HepG2 (cell line): ENCODE data around the gene DNAJC18. TPM values are rescaled to one million over a fixed set of nuclear protein-coding genes. Genes with fewer than 3 reads are reported as not detected.
A peak's percentile ranks its signal among the peaks of the same experiment; 100 is the strongest.

ENCODE experiments used
- AGO1 ChIP-seq: fragments of 200-400 bp; formaldehyde crosslinking; IDR thresholded peaks from 2 replicates; pipeline ENCODE4 v1.6.1; 2017; ENCODE audit warnings: mild to moderate bottlenecking, low read depth, low read length, moderate library complexity; ENCODE audit not compliant: poor library complexity, severe bottlenecking
- ATF7 ChIP-seq, 2 experiments: fragments of 450-650 bp in 1 of 2; sonication (generic) in 1 of 2; formaldehyde crosslinking in 1 of 2; IDR thresholded peaks; 2 replicates each; pipeline versions ENCODE4 v1.4.0 to v1.6.1; 2016 to 2020; ENCODE audit warnings: antibody characterized with exemption in 1 of 2, mild to moderate bottlenecking in 1 of 2, missing genetic modification reagents in 1 of 2
- CEBPZ ChIP-seq: IDR thresholded peaks from 2 replicates; pipeline ENCODE4 v1.6.1; 2012; ENCODE audit warnings: low read length, improper control_type of control experiment
- FOSL1 ChIP-seq: sonication (generic); formaldehyde crosslinking; IDR thresholded peaks from 2 replicates; pipeline ENCODE4 v1.9.0; 2021; ENCODE audit warnings: missing genetic modification reagents, borderline replicate concordance
- HDAC1 ChIP-seq: sonication (generic); formaldehyde crosslinking; IDR thresholded peaks from 2 replicates; pipeline ENCODE4 v1.5.1; 2020; ENCODE audit warnings: mild to moderate bottlenecking, missing genetic modification reagents
- NAIF1 ChIP-seq: sonication (generic); formaldehyde crosslinking; IDR thresholded peaks from 2 replicates; pipeline ENCODE4 v1.5.0; 2020; ENCODE audit warnings: mild to moderate bottlenecking, missing genetic modification reagents, borderline replicate concordance
- NR2F6 ChIP-seq, 2 experiments: IDR thresholded peaks; 2 replicates each; pipeline ENCODE4 v1.6.1; 2016; ENCODE audit warnings: antibody characterized with exemption in 1 of 2, mild to moderate bottlenecking in 1 of 2
- POLR2AphosphoS5 ChIP-seq: IDR thresholded peaks from 2 replicates; pipeline ENCODE4 v1.6.1; 2012; ENCODE audit warnings: low read depth, low read length
- PPARG ChIP-seq: conservative IDR thresholded peaks from 2 replicates; pipeline ENCODE4 v1.6.1; 2016; ENCODE audit warnings: missing biosample characterization, missing genetic modification reagents
- REPIN1 ChIP-seq: sonication (generic); formaldehyde crosslinking; IDR thresholded peaks from 2 replicates; pipeline ENCODE4 v1.8.0; 2022; ENCODE audit warnings: missing genetic modification reagents, low read depth, mild to moderate bottlenecking, borderline replicate concordance
- RFXAP ChIP-seq: sonication (generic); formaldehyde crosslinking; IDR thresholded peaks from 2 replicates; pipeline ENCODE4 v1.4.0; 2020; ENCODE audit warnings: missing genetic modification reagents, borderline replicate concordance
- SAP130 ChIP-seq: IDR thresholded peaks from 2 replicates; pipeline ENCODE4 v1.6.1; 2016; ENCODE audit warnings: low read depth
- SMARCC2 ChIP-seq: fragments of 450-650 bp; IDR thresholded peaks from 2 replicates; pipeline ENCODE4 v1.6.1; 2017; ENCODE audit warnings: antibody characterized with exemption, mild to moderate bottlenecking
- TBX2 ChIP-seq: sonication (generic); formaldehyde crosslinking; IDR thresholded peaks from 2 replicates; pipeline ENCODE4 v1.5.0; 2020; ENCODE audit warnings: missing genetic modification reagents, mild to moderate bottlenecking, borderline replicate concordance
- TGIF2 ChIP-seq: IDR thresholded peaks from 2 replicates; pipeline ENCODE4 v1.6.1; 2016; ENCODE audit warnings: control low read depth, missing compliant biosample characterization
- ZNF326 ChIP-seq: sonication (generic); formaldehyde crosslinking; IDR thresholded peaks from 2 replicates; pipeline ENCODE4 v1.4.0; 2020; ENCODE audit warnings: missing genetic modification reagents, borderline replicate concordance
- ZNF441 ChIP-seq: sonication (generic); formaldehyde crosslinking; IDR thresholded peaks from 2 replicates; pipeline ENCODE4 v1.7.0; 2021; ENCODE audit warnings: missing genetic modification reagents, borderline replicate concordance
- ZNF451 ChIP-seq: sonication (generic); formaldehyde crosslinking; IDR thresholded peaks from 2 replicates; pipeline ENCODE4 v1.5.0; 2020; ENCODE audit warnings: mild to moderate bottlenecking, missing genetic modification reagents
- polyA plus RNA-seq, 8 experiments: library from polyadenylated mRNA; depleted of rRNA in 3 of 8; stranded (reverse) in 7 of 8; unstranded in 1 of 8; fragments of >200 nt; fragmentation: Illumina TruSeq in 4 of 8; extraction: Trizol in 4 of 8; gene quantifications; 2 replicates each; pipeline versions ENCODE4 v1.2.1 to v1.2.3, GENCODE V29; 2011 to 2016; ENCODE audit warnings: low read depth in 4 of 8, missing spikeins in 1 of 8, mixed read lengths in 1 of 8; ENCODE audit not compliant: insufficient read depth in 1 of 8
- total RNA-seq, 5 experiments: library from RNA; depleted of rRNA; stranded (reverse); fragments of >200 nt; fragmentation: Illumina TruSeq; extraction: Trizol; gene quantifications; 2 replicates each; pipeline ENCODE4 v1.2.3, GENCODE V29; 2016; ENCODE audit warnings: low read depth in 1 of 5
- TF ChIP-seq, protein P1 (sequence below): conservative IDR thresholded peaks from 2 replicates; pipeline ENCODE4 v1.6.1; 2018; ENCODE audit warnings: missing genetic modification reagents
- TF ChIP-seq, protein P2 (sequence below): sonication (generic); formaldehyde crosslinking; IDR thresholded peaks from 2 replicates; pipeline ENCODE4 v1.4.0; 2020; ENCODE audit warnings: mild to moderate bottlenecking, missing genetic modification reagents
- TF ChIP-seq, protein P3 (sequence below): sonication (generic); formaldehyde crosslinking; IDR thresholded peaks from 2 replicates; pipeline ENCODE4 v1.4.0; 2020; ENCODE audit warnings: missing genetic modification reagents; ENCODE audit errors: not compliant biosample characterization

DNAJC18 gene
- total and polyA plus RNA-seq, 2 of the 13 experiments (the other 11 are each of a cell fraction or from before 2014, with no cell fraction given), result 6.5 to 6.6 TPM

- no peak for TF ChIP-seq NR2F6 (IDR thresholded peaks at IDR 0.05)
- peak; percentile 23; the same call in 1 of the 2 replicates for TF ChIP-seq NR2F6 (CRISPR knock-in tag; IDR thresholded peaks at IDR 0.05)
- TF ChIP-seq, protein P1, sequence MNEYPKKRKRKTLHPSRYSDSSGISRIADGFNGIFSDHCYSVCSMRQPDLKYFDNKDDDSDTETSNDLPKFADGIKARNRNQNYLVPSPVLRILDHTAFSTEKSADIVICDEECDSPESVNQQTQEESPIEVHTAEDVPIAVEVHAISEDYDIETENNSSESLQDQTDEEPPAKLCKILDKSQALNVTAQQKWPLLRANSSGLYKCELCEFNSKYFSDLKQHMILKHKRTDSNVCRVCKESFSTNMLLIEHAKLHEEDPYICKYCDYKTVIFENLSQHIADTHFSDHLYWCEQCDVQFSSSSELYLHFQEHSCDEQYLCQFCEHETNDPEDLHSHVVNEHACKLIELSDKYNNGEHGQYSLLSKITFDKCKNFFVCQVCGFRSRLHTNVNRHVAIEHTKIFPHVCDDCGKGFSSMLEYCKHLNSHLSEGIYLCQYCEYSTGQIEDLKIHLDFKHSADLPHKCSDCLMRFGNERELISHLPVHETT (CRISPR knock-in tag), result no peak
- TF ChIP-seq FOSL1 (CRISPR knock-in tag), result no peak
- no peak for TF ChIP-seq RFXAP
- TF ChIP-seq HDAC1 (CRISPR knock-in tag), result peak; percentile 74; the same call in 1 of the 2 replicates
- TF ChIP-seq TGIF2 (CRISPR knock-in tag), result no peak
- no peak for TF ChIP-seq SMARCC2
- TF ChIP-seq NAIF1 (CRISPR knock-in tag), result no peak
- TF ChIP-seq ATF7 (IDR thresholded peaks at IDR 0.05), result no peak
- no peak for TF ChIP-seq ATF7 (CRISPR knock-in tag; IDR thresholded peaks at IDR 0.05)
- no peak for TF ChIP-seq AGO1
- TF ChIP-seq ZNF451 (CRISPR knock-in tag), result no peak
- TF ChIP-seq ZNF441 (CRISPR knock-in tag), result 0 out of 2 replicates have a peak, but pooled peaks have one; percentile 52
- peak; percentile 84 for TF ChIP-seq POLR2AphosphoS5
- TF ChIP-seq, protein P2, sequence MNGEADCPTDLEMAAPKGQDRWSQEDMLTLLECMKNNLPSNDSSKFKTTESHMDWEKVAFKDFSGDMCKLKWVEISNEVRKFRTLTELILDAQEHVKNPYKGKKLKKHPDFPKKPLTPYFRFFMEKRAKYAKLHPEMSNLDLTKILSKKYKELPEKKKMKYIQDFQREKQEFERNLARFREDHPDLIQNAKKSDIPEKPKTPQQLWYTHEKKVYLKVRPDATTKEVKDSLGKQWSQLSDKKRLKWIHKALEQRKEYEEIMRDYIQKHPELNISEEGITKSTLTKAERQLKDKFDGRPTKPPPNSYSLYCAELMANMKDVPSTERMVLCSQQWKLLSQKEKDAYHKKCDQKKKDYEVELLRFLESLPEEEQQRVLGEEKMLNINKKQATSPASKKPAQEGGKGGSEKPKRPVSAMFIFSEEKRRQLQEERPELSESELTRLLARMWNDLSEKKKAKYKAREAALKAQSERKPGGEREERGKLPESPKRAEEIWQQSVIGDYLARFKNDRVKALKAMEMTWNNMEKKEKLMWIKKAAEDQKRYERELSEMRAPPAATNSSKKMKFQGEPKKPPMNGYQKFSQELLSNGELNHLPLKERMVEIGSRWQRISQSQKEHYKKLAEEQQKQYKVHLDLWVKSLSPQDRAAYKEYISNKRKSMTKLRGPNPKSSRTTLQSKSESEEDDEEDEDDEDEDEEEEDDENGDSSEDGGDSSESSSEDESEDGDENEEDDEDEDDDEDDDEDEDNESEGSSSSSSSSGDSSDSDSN (CRISPR knock-in tag), result 0 out of 2 replicates have a peak, but pooled peaks have one; percentile 37
- no peak for TF ChIP-seq PPARG (CRISPR knock-in tag)
- TF ChIP-seq, protein P3, sequence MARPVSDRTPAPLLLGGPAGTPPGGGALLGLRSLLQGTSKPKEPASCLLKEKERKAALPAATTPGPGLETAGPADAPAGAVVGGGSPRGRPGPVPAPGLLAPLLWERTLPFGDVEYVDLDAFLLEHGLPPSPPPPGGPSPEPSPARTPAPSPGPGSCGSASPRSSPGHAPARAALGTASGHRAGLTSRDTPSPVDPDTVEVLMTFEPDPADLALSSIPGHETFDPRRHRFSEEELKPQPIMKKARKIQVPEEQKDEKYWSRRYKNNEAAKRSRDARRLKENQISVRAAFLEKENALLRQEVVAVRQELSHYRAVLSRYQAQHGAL, result no peak
- no peak for TF ChIP-seq ZNF326 (CRISPR knock-in tag)
- no peak for TF ChIP-seq TBX2
- peak; percentile 81 for TF ChIP-seq SAP130 (CRISPR knock-in tag)
- no peak for TF ChIP-seq CEBPZ
- no peak; the same call in 1 of the 2 replicates for TF ChIP-seq REPIN1 (CRISPR knock-in tag)
Measured at GRCh38 chr5:139439013-139439903, at the start of gene DNAJC18 (continued).
